Measurements from ENCODE around the gene OR2W1. TPM values are rescaled to one million over a fixed set of nuclear protein-coding genes. Genes with fewer than 3 reads are reported as not detected.

OR2W1 gene
- total RNA-seq, 1 experiment from 2014 or later: not detected

DNA sequence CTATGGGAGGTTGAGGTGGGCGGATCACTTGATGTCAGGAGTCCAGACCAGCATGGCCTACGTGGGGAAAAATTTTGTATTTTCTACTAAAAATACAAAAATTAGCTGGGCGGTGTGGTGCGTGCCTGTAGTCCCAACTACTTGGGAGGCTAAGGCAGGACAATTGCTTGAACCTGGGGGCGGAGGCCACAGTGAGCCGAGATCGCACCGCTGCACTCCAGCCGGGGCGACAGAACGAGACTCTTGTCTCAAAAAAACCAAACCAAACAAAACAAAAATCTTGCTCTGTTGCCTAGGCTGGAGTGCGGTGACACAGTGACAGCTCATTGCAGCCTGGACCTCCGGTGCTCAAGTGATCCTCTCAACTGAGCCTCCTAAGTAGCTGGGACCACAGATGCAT, 16.2 kb downstream of the OR2W1 start:
- POLR2A ChIA-PET (ENCODE audit: low non-redundant PET): no interaction called here
- H3K27ac ChIP-seq (ENCODE audit: low read depth, low read length, poor library complexity, severe bottlenecking): no peak overlapping the region
- DNase-seq (ENCODE audit: low spot score): no peak
- H3K36me3 ChIP-seq (ENCODE audit: insufficient read depth, low read length, poor library complexity, severe bottlenecking): no peaks in the 10 kb centered on the region
- intact Hi-C loops (cut with micrococcal nuclease; ENCODE audit: unreplicated experiment): no loop called here
- TF ChIP-seq, protein P1, sequence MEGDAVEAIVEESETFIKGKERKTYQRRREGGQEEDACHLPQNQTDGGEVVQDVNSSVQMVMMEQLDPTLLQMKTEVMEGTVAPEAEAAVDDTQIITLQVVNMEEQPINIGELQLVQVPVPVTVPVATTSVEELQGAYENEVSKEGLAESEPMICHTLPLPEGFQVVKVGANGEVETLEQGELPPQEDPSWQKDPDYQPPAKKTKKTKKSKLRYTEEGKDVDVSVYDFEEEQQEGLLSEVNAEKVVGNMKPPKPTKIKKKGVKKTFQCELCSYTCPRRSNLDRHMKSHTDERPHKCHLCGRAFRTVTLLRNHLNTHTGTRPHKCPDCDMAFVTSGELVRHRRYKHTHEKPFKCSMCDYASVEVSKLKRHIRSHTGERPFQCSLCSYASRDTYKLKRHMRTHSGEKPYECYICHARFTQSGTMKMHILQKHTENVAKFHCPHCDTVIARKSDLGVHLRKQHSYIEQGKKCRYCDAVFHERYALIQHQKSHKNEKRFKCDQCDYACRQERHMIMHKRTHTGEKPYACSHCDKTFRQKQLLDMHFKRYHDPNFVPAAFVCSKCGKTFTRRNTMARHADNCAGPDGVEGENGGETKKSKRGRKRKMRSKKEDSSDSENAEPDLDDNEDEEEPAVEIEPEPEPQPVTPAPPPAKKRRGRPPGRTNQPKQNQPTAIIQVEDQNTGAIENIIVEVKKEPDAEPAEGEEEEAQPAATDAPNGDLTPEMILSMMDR (conservative IDR thresholded peaks at IDR 0.05; ENCODE audit: low read depth, low read length): no peak
- TF ChIP-seq EZH2 (IDR thresholded peaks at IDR 0.05; ENCODE audit: borderline replicate concordance, low read depth, low read length, poor library complexity, severe bottlenecking): no peak
- BruUV-seq (replicated peaks): no TSS peak
- H3K4me3 ChIP-seq (ENCODE audit: low read depth, low read length, poor library complexity, severe bottlenecking): no peak overlapping the region
- CTCF ChIA-PET: no interaction called here
- no peaks in the 10 kb centered on the region for H3K9me3 ChIP-seq (ENCODE audit: low read depth, low read length, poor library complexity, severe bottlenecking)
- no peaks in the 10 kb centered on the region for H3K4me1 ChIP-seq (ENCODE audit: insufficient read depth, low read length, poor library complexity, severe bottlenecking)
- peaks cover 28% of the 10 kb centered on the region for H3K27me3 ChIP-seq (replicated peaks; ENCODE audit: insufficient read depth, low read depth, low read length, poor library complexity)

DNA sequence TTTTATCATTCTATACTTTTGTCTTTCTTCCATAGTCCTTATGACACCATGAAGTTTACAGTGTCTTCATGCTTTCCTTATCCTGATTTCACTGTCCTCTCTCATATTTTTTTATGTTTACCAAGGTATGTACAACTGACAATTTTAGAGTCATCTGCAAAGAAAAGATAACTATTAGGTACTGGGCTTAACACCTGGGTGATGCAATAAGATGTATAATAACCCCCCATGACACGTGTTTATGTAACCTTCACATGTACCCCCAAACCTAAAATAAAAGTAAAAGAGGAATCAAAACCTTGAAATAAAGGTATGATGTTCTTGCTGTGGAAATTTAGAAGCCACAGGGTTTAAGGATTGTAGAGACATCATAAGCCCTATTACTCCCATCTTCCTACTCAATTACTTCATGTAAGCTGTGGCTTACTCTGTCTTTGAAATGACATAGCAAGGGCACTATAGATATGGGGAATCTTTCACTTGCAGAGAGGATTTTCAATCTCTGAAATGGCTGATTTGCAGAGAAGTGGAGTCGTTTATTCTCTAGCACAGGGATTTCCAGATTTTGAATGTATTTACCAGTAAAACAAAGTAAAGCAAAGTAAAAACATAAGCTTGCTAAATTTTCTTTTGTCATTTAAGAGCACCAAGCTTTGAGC, 18.9 kb downstream of the OR2W1 start:
- intact Hi-C loops (cut with micrococcal nuclease; ENCODE audit: unreplicated experiment): no loop called here
- no peaks in the 10 kb centered on the region for H3K36me3 ChIP-seq (ENCODE audit: insufficient read depth, low read length, poor library complexity, severe bottlenecking)
- no peak overlapping the region for H3K4me3 ChIP-seq (ENCODE audit: low read depth, low read length, poor library complexity, severe bottlenecking)
- H3K27ac ChIP-seq (ENCODE audit: low read depth, low read length, poor library complexity, severe bottlenecking): no peak overlapping the region
- BruUV-seq (replicated peaks): no TSS peak
- DNase-seq (ENCODE audit: low spot score): no peak
- H3K27me3 ChIP-seq (replicated peaks; ENCODE audit: insufficient read depth, low read depth, low read length, poor library complexity): peaks cover 28% of the 10 kb centered on the region
- H3K4me1 ChIP-seq (ENCODE audit: insufficient read depth, low read length, poor library complexity, severe bottlenecking): no peaks in the 10 kb centered on the region
- ChIA-PET POLR2A (ENCODE audit: low non-redundant PET) (no interaction called here), CTCF (no interaction called here)
- TF ChIP-seq, protein P1 (conservative IDR thresholded peaks at IDR 0.05; ENCODE audit: low read depth, low read length): no peak
- no peak for TF ChIP-seq EZH2 (IDR thresholded peaks at IDR 0.05; ENCODE audit: borderline replicate concordance, low read depth, low read length, poor library complexity, severe bottlenecking)
- H3K9me3 ChIP-seq (ENCODE audit: low read depth, low read length, poor library complexity, severe bottlenecking): no peaks in the 10 kb centered on the region

DNA sequence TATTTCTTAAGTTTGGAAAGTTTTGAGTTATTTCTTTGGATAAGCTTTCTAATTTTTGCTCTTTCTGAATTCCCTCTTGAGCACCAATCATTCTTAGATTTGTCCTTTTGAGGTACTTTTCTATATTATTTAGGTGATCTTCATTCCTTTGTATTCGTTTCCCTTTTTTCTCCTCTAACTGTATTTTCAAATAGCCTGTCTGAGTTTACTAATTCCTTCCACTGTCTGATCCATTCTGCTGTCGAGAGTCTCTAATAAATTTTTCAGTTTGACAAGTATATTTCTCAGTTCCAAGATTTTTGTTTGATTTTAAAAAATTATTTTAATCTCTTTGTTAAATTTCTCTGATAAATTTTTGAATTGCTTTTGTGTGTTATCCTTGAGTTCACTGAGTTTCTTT, 23.5 kb downstream of the OR2W1 start:
- Histone ChIP-seq H3K9me3 (ENCODE audit: low read depth, low read length, poor library complexity, severe bottlenecking) (no peaks in the 10 kb centered on the region), H3K4me1 (ENCODE audit: insufficient read depth, low read length, poor library complexity, severe bottlenecking) (no peaks in the 10 kb centered on the region), H3K27ac (ENCODE audit: low read depth, low read length, poor library complexity, severe bottlenecking) (no peak overlapping the region), H3K36me3 (ENCODE audit: insufficient read depth, low read length, poor library complexity, severe bottlenecking) (no peaks in the 10 kb centered on the region), H3K27me3 (replicated peaks; ENCODE audit: insufficient read depth, low read depth, low read length, poor library complexity) (peaks cover 19% of the 10 kb centered on the region), H3K4me3 (ENCODE audit: low read depth, low read length, poor library complexity, severe bottlenecking) (no peak overlapping the region)
- ChIA-PET POLR2A (ENCODE audit: low non-redundant PET) (no interaction called here), CTCF (no interaction called here)
- intact Hi-C loops (cut with micrococcal nuclease; ENCODE audit: unreplicated experiment): no loop called here
- BruUV-seq (replicated peaks): no TSS peak
- TF ChIP-seq, protein P1 (conservative IDR thresholded peaks at IDR 0.05; ENCODE audit: low read depth, low read length): no peak
- DNase-seq (ENCODE audit: low spot score): no peak

Data from A673 (cell line).